Ovary (tissue), 3 donors: ENCODE measurements around the gene AQP1.

Source experiments
- CTCF ChIP-seq, 3 donors: fragments of 450-650 bp in 2 of 3; fragments of 200-600 bp in 1 of 3; IDR thresholded peaks; one replicate each; pipeline versions ENCODE4 v1.5.1 to v1.8.0; 2016 to 2022; ENCODE audit warnings: antibody characterized with exemption in 3 of 3, mild to moderate bottlenecking in 1 of 3
- POLR2A ChIP-seq: fragments of 450-650 bp; IDR thresholded peaks from one replicate; pipeline ENCODE4 v1.6.1; 2017; ENCODE audit warnings: antibody characterized with exemption, mild to moderate bottlenecking, moderate library complexity
- donor health status: DM: no; HTN: no; CAD: no.

- TF ChIP-seq CTCF (IDR thresholded peaks at IDR 0.05) (no peak), POLR2A (no peak)
Observed at GRCh38 chr7:30916255-30916654, 4.6 kb downstream of the AQP1 start.
